ENCODE measurements around the gene ACOT11.

- no peak for TF ChIP-seq CTCF (IDR thresholded peaks at IDR 0.05)
- TF ChIP-seq POLR2A (IDR thresholded peaks at IDR 0.05) = no peak
Observed at GRCh38 chr1:54579337-54579781, 31.3 kb downstream of the ACOT11 start.

All from thyroid gland (tissue), 4 donors.